DOHH2 (cell line): ENCODE measurements around the gene PLEKHS1.

Experiments
- H3F3A ChIP-seq: fragments of 200-600 bp; sonication (generic), shearing (Covaris generic); 2 replicates; pipeline ENCODE4 v1.6.0; 2016; ENCODE audit warnings: antibody characterized with exemption, mild to moderate bottlenecking; ENCODE audit not compliant: control insufficient read depth, insufficient read depth
- H3K27ac ChIP-seq: fragments of 200-600 bp; sonication (generic); 2 replicates; pipeline ENCODE4 v1.5.1; 2014; ENCODE audit warnings: low read depth, mild to moderate bottlenecking, low read length, moderate library complexity
- H3K27me3 ChIP-seq: fragments of 200-600 bp; sonication (generic); 2 replicates; pipeline ENCODE4 v1.6.1; 2014; ENCODE audit warnings: mild to moderate bottlenecking, low read length, mixed read lengths; ENCODE audit not compliant: control insufficient read depth
- H3K36me3 ChIP-seq: fragments of 200-600 bp; sonication (generic); 2 replicates; pipeline ENCODE4 v1.6.1; 2014; ENCODE audit warnings: mild to moderate bottlenecking, low read length, moderate library complexity, mixed read lengths; ENCODE audit not compliant: control insufficient read depth
- H3K4me1 ChIP-seq: fragments of 200-600 bp; sonication (generic); 2 replicates; pipeline ENCODE4 v1.6.1; 2014; ENCODE audit warnings: mild to moderate bottlenecking, low read length, mixed read lengths; ENCODE audit not compliant: control insufficient read depth
- H3K4me2 ChIP-seq: fragments of 200-600 bp; sonication (generic); 2 replicates; pipeline ENCODE4 v1.6.0; 2014; ENCODE audit warnings: mild to moderate bottlenecking, low read length, moderate library complexity
- H3K4me3 ChIP-seq: fragments of 200-600 bp; sonication (generic); 2 replicates; pipeline ENCODE4 v1.5.1; 2014; ENCODE audit warnings: mild to moderate bottlenecking, low read length, mixed read lengths
- H3K79me2 ChIP-seq: fragments of 200-600 bp; sonication (generic); 2 replicates; pipeline ENCODE4 v1.6.1; 2014; ENCODE audit warnings: mild to moderate bottlenecking, low read length, mixed read lengths; ENCODE audit not compliant: control insufficient read depth
- H3K9me2 ChIP-seq: fragments of 200-600 bp; sonication (generic); replicated peaks from 2 replicates; pipeline ENCODE4 v1.6.1; 2014; ENCODE audit warnings: mild to moderate bottlenecking, low read length, mixed read lengths; ENCODE audit not compliant: control insufficient read depth
- H3K9me3 ChIP-seq: fragments of 200-600 bp; sonication (generic); 2 replicates; pipeline ENCODE4 v1.6.1; 2014; ENCODE audit warnings: antibody characterized with exemption, low read length, mixed read lengths; ENCODE audit not compliant: control insufficient read depth, insufficient read depth
- H4K20me1 ChIP-seq: fragments of 200-600 bp; sonication (generic); 2 replicates; pipeline ENCODE4 v1.6.0; 2014; ENCODE audit warnings: low read depth, mild to moderate bottlenecking, antibody characterized with exemption, low read length, moderate library complexity; ENCODE audit not compliant: control insufficient read depth, insufficient read depth
- EZH2phosphoT487 ChIP-seq: fragments of 200-600 bp; sonication (generic); IDR thresholded peaks from 2 replicates; pipeline ENCODE4 v1.6.1; 2017; ENCODE audit warnings: borderline replicate concordance, mild to moderate bottlenecking, antibody characterized with exemption, low read length, moderate library complexity, mixed read lengths
- TF ChIP-seq, protein P1 (sequence below): fragments of 200-600 bp; sonication (generic); IDR thresholded peaks from one replicate; pipeline ENCODE4 v1.5.1; 2014; ENCODE audit warnings: antibody characterized with exemption, mild to moderate bottlenecking, low read depth, low read length; ENCODE audit not compliant: poor library complexity, severe bottlenecking

The PLEKHS1 gene

DNA sequence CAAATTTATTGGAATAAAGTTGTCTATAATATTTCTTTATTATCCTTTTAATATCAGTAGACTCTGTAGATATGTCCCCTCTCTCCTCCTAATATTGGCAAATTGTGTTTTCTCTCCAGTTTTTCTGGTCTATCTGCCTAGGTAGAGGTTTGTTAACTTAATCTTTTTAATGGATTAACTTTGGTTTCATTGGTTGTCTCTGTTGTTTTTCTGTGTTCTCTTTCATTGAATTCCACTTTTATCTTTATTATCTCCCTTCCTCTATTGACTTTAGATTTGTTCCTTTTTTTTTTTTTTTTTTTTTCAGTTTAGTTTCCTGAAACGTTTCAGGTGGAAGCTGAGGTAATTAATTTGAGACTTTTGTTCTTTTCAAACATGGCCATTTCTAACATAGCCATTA lies 10.6 kb downstream of the PLEKHS1 start:
- H3K4me1 ChIP-seq = no peaks in the 10 kb centered on the region
- H3F3A ChIP-seq = no peaks in the 10 kb centered on the region
- no peaks in the 10 kb centered on the region for H3K36me3 ChIP-seq
- H3K9me3 ChIP-seq = 0 out of 2 replicates have a peak, but pooled peaks cover 7% of the 10 kb centered on the region
- no peak overlapping the region for H3K27ac ChIP-seq
- H3K4me3 ChIP-seq = no peak overlapping the region
- peaks cover 10% of the 10 kb centered on the region for H3K27me3 ChIP-seq
- TF ChIP-seq, protein P1, sequence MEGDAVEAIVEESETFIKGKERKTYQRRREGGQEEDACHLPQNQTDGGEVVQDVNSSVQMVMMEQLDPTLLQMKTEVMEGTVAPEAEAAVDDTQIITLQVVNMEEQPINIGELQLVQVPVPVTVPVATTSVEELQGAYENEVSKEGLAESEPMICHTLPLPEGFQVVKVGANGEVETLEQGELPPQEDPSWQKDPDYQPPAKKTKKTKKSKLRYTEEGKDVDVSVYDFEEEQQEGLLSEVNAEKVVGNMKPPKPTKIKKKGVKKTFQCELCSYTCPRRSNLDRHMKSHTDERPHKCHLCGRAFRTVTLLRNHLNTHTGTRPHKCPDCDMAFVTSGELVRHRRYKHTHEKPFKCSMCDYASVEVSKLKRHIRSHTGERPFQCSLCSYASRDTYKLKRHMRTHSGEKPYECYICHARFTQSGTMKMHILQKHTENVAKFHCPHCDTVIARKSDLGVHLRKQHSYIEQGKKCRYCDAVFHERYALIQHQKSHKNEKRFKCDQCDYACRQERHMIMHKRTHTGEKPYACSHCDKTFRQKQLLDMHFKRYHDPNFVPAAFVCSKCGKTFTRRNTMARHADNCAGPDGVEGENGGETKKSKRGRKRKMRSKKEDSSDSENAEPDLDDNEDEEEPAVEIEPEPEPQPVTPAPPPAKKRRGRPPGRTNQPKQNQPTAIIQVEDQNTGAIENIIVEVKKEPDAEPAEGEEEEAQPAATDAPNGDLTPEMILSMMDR = no peak
- no peak for TF ChIP-seq EZH2phosphoT487
- no peaks in the 10 kb centered on the region for H3K79me2 ChIP-seq
- H4K20me1 ChIP-seq = no peaks in the 10 kb centered on the region
- H3K4me2 ChIP-seq = no peak overlapping the region
- H3K9me2 ChIP-seq = no peaks in the 10 kb centered on the region

DNA sequence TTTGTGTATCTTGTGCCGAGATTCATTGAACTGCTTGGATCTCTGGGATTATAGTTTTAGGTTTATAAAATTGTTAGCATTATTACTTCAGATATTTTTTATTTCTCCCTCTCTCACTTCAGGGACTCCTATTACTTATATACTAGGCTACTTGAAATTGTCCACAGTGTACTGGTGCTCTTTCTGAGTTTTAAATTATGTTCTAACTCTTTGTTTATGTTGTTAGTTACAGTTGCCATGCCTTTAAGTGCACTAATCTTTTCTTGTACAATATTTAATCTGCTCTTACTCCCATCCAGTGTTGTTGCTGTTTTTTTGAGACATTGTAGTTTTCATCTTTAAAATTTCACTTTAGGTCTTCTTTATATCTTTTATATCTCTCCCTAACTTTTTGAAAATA lies 13.1 kb downstream of the PLEKHS1 start:
- 0 out of 2 replicates have a peak, but pooled peaks cover 7% of the 10 kb centered on the region for H3K9me3 ChIP-seq
- H3F3A ChIP-seq = no peaks in the 10 kb centered on the region
- H3K27me3 ChIP-seq = peaks cover 14% of the 10 kb centered on the region
- no peak overlapping the region for H3K4me2 ChIP-seq
- H3K36me3 ChIP-seq = no peaks in the 10 kb centered on the region
- no peaks in the 10 kb centered on the region for H3K9me2 ChIP-seq
- no peak overlapping the region for H3K4me3 ChIP-seq
- H3K79me2 ChIP-seq = no peaks in the 10 kb centered on the region
- H3K27ac ChIP-seq = no peak overlapping the region
- H4K20me1 ChIP-seq = no peaks in the 10 kb centered on the region
- TF ChIP-seq, protein P1 = no peak
- no peak for TF ChIP-seq EZH2phosphoT487
- no peaks in the 10 kb centered on the region for H3K4me1 ChIP-seq

DNA sequence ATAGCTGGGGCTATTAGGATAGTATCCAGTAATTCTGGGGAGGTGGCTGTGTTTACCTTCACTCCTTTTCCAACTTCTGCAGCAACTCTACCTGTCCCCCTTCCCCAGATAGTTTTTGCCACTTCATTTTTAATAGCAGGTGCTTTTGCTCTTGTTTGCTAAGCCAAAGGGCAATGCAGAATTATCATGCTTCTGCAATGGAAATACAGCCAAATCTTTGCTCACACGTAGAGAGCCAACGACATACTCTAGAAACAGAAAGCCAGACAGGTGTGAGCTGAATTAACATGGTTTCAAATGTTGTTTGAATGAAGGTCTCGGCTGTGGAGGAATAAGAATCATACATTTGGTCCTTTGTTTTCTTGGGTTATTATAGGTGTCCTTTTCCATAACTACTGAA lies 14.4 kb downstream of the PLEKHS1 start:
- no peaks in the 10 kb centered on the region for H4K20me1 ChIP-seq
- no peak overlapping the region for H3K4me2 ChIP-seq
- TF ChIP-seq, protein P1 = no peak
- no peak for TF ChIP-seq EZH2phosphoT487

More for the DNA sequence above, 14.4 kb downstream of the PLEKHS1 start:
- Histone ChIP-seq H3K4me1 (no peaks in the 10 kb centered on the region), H3K9me2 (no peaks in the 10 kb centered on the region), H3K27me3 (peaks cover 18% of the 10 kb centered on the region), H3K27ac (no peak overlapping the region), H3K4me3 (no peak overlapping the region), H3K36me3 (no peaks in the 10 kb centered on the region), H3F3A (no peaks in the 10 kb centered on the region), H3K9me3 (0 out of 2 replicates have a peak, but pooled peaks cover 7% of the 10 kb centered on the region), H3K79me2 (no peaks in the 10 kb centered on the region)
